ENCODE measurements around the gene HOXA6. TPM values are rescaled to one million over a fixed set of nuclear protein-coding genes. Genes with fewer than 3 reads are reported as not detected.
A peak's percentile ranks its signal among the peaks of the same experiment; 100 is the strongest.

Gene HOXA6
- total RNA-seq, 2 donors from 2014 or later = 10.9 to 29.6 TPM

DNA sequence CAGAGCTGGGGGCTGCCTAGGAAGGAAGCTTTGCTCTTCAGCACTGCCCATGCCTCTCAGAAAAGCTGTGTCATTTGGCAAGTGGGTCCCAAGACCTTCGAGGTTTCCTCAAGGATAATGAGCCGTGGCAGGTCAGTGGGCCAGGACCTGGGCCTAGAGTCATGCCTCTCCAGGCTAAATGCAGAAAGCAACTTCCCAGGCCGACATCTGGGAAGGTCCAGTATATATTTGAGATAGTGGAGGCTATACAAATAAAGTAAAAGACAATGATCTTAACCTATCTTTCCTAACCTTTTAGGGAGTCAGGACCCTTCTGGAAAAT lies 28.9 kb upstream of the HOXA6 start:
- peak overlapping the region; percentile 94 for H3K27ac ChIP-seq

GRCh38 chr7:27175626-27176523 lies 28.3 kb upstream of the HOXA6 start:
- peak overlapping the region; percentile 94 for H3K27ac ChIP-seq
- H3K36me3 ChIP-seq = no peaks in the 10 kb centered on the region
- TF ChIP-seq, protein P1, sequence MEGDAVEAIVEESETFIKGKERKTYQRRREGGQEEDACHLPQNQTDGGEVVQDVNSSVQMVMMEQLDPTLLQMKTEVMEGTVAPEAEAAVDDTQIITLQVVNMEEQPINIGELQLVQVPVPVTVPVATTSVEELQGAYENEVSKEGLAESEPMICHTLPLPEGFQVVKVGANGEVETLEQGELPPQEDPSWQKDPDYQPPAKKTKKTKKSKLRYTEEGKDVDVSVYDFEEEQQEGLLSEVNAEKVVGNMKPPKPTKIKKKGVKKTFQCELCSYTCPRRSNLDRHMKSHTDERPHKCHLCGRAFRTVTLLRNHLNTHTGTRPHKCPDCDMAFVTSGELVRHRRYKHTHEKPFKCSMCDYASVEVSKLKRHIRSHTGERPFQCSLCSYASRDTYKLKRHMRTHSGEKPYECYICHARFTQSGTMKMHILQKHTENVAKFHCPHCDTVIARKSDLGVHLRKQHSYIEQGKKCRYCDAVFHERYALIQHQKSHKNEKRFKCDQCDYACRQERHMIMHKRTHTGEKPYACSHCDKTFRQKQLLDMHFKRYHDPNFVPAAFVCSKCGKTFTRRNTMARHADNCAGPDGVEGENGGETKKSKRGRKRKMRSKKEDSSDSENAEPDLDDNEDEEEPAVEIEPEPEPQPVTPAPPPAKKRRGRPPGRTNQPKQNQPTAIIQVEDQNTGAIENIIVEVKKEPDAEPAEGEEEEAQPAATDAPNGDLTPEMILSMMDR (IDR thresholded peaks at IDR 0.05) = no peak
- intact Hi-C loops (cut with DNase I) = no loop called here
- H3K9me3 ChIP-seq = no peaks in the 10 kb centered on the region
- no peak for DNase-seq
- H3K4me3 ChIP-seq = peak overlapping the region; percentile 24
- peak overlapping the region; percentile 77 to 98 for H3K9ac ChIP-seq (ENCODE audit: low read depth in 2 of 2, low read length in 2 of 2)
- H3K27me3 ChIP-seq = peaks cover 10% of the 10 kb centered on the region
- H3K4me1 ChIP-seq = peaks cover 3% of the 10 kb centered on the region

More for the DNA sequence above, 28.9 kb upstream of the HOXA6 start:
- peaks cover 4% of the 10 kb centered on the region for H3K4me1 ChIP-seq
- H3K9me3 ChIP-seq = no peaks in the 10 kb centered on the region
- H3K36me3 ChIP-seq = no peaks in the 10 kb centered on the region
- H3K9ac ChIP-seq (ENCODE audit: low read depth in 2 of 2, low read length in 2 of 2) = peak overlapping the region; percentile 77 to 98
- intact Hi-C loops (cut with DNase I) = no loop called here
- no peak for DNase-seq
- TF ChIP-seq, protein P1 (IDR thresholded peaks at IDR 0.05) = no peak
- peaks cover 10% of the 10 kb centered on the region for H3K27me3 ChIP-seq
- peak overlapping the region; percentile 24 for H3K4me3 ChIP-seq

- peak; percentile 90 for DNase-seq
- no peaks in the 10 kb centered on the region for H3K36me3 ChIP-seq
- intact Hi-C loops (cut with DNase I) = no loop called here
- TF ChIP-seq, protein P1 (IDR thresholded peaks at IDR 0.05) = no peak
- no peaks in the 10 kb centered on the region for H3K9me3 ChIP-seq
- peak overlapping the region; percentile 94 for H3K27ac ChIP-seq
- no peaks in the 10 kb centered on the region for H3K4me1 ChIP-seq
- H3K9ac ChIP-seq (ENCODE audit: low read depth in 2 of 2, low read length in 2 of 2) = peak overlapping the region; percentile 92 to 98
- peak overlapping the region; percentile 57 for H3K4me3 ChIP-seq
- peaks cover 10% of the 10 kb centered on the region for H3K27me3 ChIP-seq
These were observed 27.5 kb upstream of the HOXA6 start for GRCh38 chr7:27174874-27175625.

- Histone ChIP-seq H3K9ac (ENCODE audit: low read depth in 2 of 2, low read length in 2 of 2) (peak within 1 kb of the TSS; percentile 92 to 98), H3K27ac (peak within 1 kb of the TSS; percentile 94), H3K27me3 (peaks cover 10% of the 10 kb centered on the region), H3K36me3 (no peaks in the 10 kb centered on the region), H3K4me1 (no peaks in the 10 kb centered on the region), H3K4me3 (peak within 1 kb of the TSS; percentile 57), H3K9me3 (no peaks in the 10 kb centered on the region)
- TF ChIP-seq, protein P1 (IDR thresholded peaks at IDR 0.05) = no peak
- intact Hi-C loops (cut with DNase I) = no loop called here
- DNase-seq = peak; percentile 78
These were observed 26.6 kb upstream of the HOXA6 start, which contains the start of gene HOXA10 for GRCh38 chr7:27173956-27174873. TSS of gene HOXA10 (minus strand) at chr7:27174320. CDS start at chr7:27174306, 14 bp downstream.

All from colonic mucosa (tissue), 4 donors.